ENCODE measurements around the gene USP5.
"Not testable (repeated sequence)": the region's sequence is repeated elsewhere in the genome, so short reads cannot be mapped to it uniquely, and the experiment has no call there.

The USP5 gene

GRCh38 chr12:6867413-6868210 is 15.7 kb downstream of the USP5 start, which contains the start of gene TPI1:
TPI1 (plus strand) TSS chr12:6867531; CDS start chr12:6867567, 36 bp downstream.
- peak; percentile 69 to 88 (median 87) for DNase-seq

- peak in 1 of 3 experiments; percentile 38 for DNase-seq
Observed at GRCh38 chr12:6868211-6869048, 16.5 kb downstream of the USP5 start.

GRCh38 chr12:6869049-6870021 is 17.4 kb downstream of the USP5 start:
- DNase-seq: peak; percentile 80 to 90 (median 88)

- peak in 1 of 3 experiments; percentile 15 for DNase-seq
Observed at GRCh38 chr12:6870304-6870703, 18.4 kb downstream of the USP5 start.

GRCh38 chr12:6871052-6871957 is 19.4 kb downstream of the USP5 start:
- peak; percentile 13 to 39 (median 18) for DNase-seq

GRCh38 chr12:6872073-6873048 is 20.4 kb downstream of the USP5 start:
- DNase-seq: peak; percentile 76 to 82 (median 80)

- peak; percentile 96 to 97 (median 97) for DNase-seq
Observed at GRCh38 chr12:6873094-6874014, 21.4 kb downstream of the USP5 start, which contains the start of gene SPSB2. SPSB2 (minus strand) TSS chr12:6873303; CDS start chr12:6872901, 402 bp downstream.

GRCh38 chr12:6874015-6874368 is 22.0 kb downstream of the USP5 start:
- DNase-seq: not testable (repeated sequence)

GRCh38 chr12:6879824-6880223 is 27.9 kb downstream of the USP5 start:
- not testable (repeated sequence) for DNase-seq

- DNase-seq: no peak
Observed at GRCh38 chr12:6883252-6883651, 31.3 kb downstream of the USP5 start.

GRCh38 chr12:6883683-6884082 is 31.7 kb downstream of the USP5 start:
- no peak for DNase-seq

GRCh38 chr12:6884539-6884938 is 32.6 kb downstream of the USP5 start:
- no peak for DNase-seq

GRCh38 chr12:6886206-6886999 is 34.5 kb downstream of the USP5 start:
- not testable (repeated sequence) for DNase-seq

- DNase-seq: no peak
Observed at GRCh38 chr12:6887460-6887859, 35.5 kb downstream of the USP5 start.

- no peak for DNase-seq
Observed at GRCh38 chr12:6888360-6888759, 36.4 kb downstream of the USP5 start.

- DNase-seq: not testable (repeated sequence)
Observed at GRCh38 chr12:6888794-6889193, 36.8 kb downstream of the USP5 start.

- not testable (repeated sequence) for DNase-seq
Observed at GRCh38 chr12:6889775-6890573, 38.0 kb downstream of the USP5 start.

Measured in NCI-H1417 (cell line).